ENCODE data around the gene NFIC.
A peak's percentile ranks its signal among the peaks of the same experiment; 100 is the strongest.

Gene NFIC

GRCh38 chr19:3500429-3501101 is 134.2 kb downstream of the NFIC start, which contains the start of gene DOHH:
DOHH (minus strand) TSS chr19:3500674; CDS start chr19:3496814, 3,860 bp downstream.
- TF ChIP-seq CTCF (IDR thresholded peaks at IDR 0.05), result no peak
- H3K36me3 Mint-ChIP-seq (ENCODE audit: low read depth), result peaks cover 27% of the 10 kb centered on the region
- H3K9me3 Mint-ChIP-seq, result no peaks in the 10 kb centered on the region
- DNase-seq, result peak; percentile 95
- peak within 1 kb of the TSS; percentile 91 for H3K4me3 Mint-ChIP-seq
- H3K27me3 Mint-ChIP-seq (ENCODE audit: low read depth, poor library complexity), result peaks cover 7% of the 10 kb centered on the region
- H3K27ac Mint-ChIP-seq, result peak within 1 kb of the TSS; percentile 100
- H3K4me1 Mint-ChIP-seq, result peaks cover 24% of the 10 kb centered on the region

DNA sequence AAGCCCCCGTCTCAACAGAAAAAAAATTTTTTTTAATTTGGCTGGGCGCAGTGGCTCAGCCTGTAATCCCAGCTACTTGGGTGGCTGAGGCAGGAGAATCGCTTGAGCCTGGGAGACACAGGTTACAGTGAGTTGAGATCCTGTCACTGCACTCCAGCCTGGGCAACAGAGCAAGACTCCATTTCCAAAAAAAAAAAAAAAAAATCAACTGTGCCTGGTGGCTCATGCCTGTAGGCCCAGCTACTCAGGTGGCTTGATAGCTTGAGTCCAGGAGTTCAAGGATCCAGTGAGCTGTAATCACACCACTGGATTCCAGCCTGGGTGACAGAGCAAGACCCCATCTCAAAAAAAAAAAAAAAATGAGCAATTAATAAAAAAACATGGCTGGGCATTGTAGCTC is 135.4 kb downstream of the NFIC start:
- TF ChIP-seq CTCF (IDR thresholded peaks at IDR 0.05), result no peak
- H3K36me3 Mint-ChIP-seq (ENCODE audit: low read depth), result peaks cover 17% of the 10 kb centered on the region
- no peak for DNase-seq
- peaks cover 29% of the 10 kb centered on the region for H3K4me1 Mint-ChIP-seq
- H3K27ac Mint-ChIP-seq, result no peak overlapping the region
- H3K4me3 Mint-ChIP-seq, result no peak overlapping the region
- H3K27me3 Mint-ChIP-seq (ENCODE audit: low read depth, poor library complexity), result peaks cover 7% of the 10 kb centered on the region
- H3K9me3 Mint-ChIP-seq, result no peaks in the 10 kb centered on the region

GRCh38 chr19:3503036-3503572 is 136.7 kb downstream of the NFIC start:
- DNase-seq, result no peak
- Mint-ChIP-seq H3K4me1 (peaks cover 40% of the 10 kb centered on the region), H3K4me3 (no peak overlapping the region), H3K27ac (peak overlapping the region; percentile 75), H3K27me3 (ENCODE audit: low read depth, poor library complexity) (peaks cover 3% of the 10 kb centered on the region), H3K9me3 (no peaks in the 10 kb centered on the region), H3K36me3 (ENCODE audit: low read depth) (peaks cover 6% of the 10 kb centered on the region)
- no peak for TF ChIP-seq CTCF (IDR thresholded peaks at IDR 0.05)

DNA sequence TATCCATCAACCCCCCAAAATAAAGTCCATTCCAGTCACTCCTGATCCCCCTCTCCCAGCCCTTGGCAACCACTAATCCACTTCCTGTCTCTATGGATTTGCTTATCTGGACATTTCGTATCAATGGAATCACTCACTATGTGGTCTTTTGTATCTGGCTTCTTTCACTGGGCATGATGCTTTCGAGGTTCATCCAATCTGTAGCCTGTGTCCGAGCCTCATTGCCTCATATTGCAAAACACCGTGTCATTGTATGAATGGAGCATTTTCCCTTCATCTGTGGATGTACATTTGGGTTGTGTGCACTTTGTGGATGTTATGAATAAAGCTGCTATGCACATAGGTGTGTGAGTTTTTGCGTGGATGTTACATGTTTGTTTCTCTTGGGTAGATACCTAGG is 138.4 kb downstream of the NFIC start:
- peaks cover 3% of the 10 kb centered on the region for H3K27me3 Mint-ChIP-seq (ENCODE audit: low read depth, poor library complexity)
- no peak overlapping the region for H3K27ac Mint-ChIP-seq
- TF ChIP-seq CTCF (IDR thresholded peaks at IDR 0.05), result no peak
- H3K9me3 Mint-ChIP-seq, result no peaks in the 10 kb centered on the region
- H3K36me3 Mint-ChIP-seq (ENCODE audit: low read depth), result peaks cover 8% of the 10 kb centered on the region
- H3K4me3 Mint-ChIP-seq, result peak overlapping the region; percentile 33
- peaks cover 47% of the 10 kb centered on the region for H3K4me1 Mint-ChIP-seq
- no peak for DNase-seq

DNA sequence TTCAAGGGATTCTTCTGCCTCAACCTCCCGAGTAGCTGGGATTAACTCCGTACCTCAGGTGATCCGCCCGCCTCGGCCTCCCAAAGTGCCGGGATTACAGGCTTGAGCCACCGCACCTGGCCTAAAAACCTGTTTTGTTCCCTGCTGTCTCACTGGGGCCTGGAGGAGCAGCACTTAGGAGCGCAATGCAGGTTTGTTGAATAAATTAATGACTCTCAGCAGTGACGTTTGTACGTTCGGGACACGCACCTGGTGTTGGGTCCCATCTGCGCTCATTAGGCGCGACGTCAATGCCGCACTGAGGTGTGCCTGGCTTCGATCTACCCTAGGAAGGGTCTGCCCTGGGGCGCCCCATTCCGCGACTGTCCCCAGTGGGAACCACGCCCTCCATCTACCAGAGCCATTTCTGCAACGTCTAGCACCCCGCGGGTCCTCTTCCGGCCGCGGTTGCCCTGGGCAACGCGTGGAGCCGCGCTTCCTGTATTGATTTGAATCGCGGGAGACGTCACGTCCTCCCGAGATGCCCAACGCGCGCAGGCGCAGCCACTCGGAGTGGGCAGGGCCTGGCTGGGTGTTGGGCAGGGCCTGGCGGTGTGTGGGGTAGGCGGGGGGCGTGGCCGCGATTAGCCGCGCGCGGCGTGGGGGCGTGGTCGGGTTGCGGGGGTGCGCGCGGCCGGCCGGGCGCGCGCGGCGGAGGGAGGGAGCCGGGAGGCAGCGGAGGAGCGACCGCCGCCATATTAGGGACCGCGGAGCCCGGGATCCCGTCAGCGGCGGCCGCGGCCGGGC is 139.4 kb downstream of the NFIC start, which contains the start of gene FZR1:
FZR1 (plus strand) TSS at position 714 of the 786 bp plus-strand sequence. CDS start 16,679 bp downstream, outside the sequence.
- Mint-ChIP-seq H3K27me3 (ENCODE audit: low read depth, poor library complexity) (peaks cover 3% of the 10 kb centered on the region), H3K27ac (peak within 1 kb of the TSS; percentile 93), H3K9me3 (no peaks in the 10 kb centered on the region), H3K4me3 (peak within 1 kb of the TSS; percentile 93), H3K36me3 (ENCODE audit: low read depth) (peaks cover 13% of the 10 kb centered on the region), H3K4me1 (peaks cover 48% of the 10 kb centered on the region)
- TF ChIP-seq CTCF (IDR thresholded peaks at IDR 0.05), result no peak
- DNase-seq, result peak; percentile 99
